Glutamatergic neuron (in vitro differentiated cells): ENCODE data around the gene RNF115. TPM values are rescaled to one million over a fixed set of nuclear protein-coding genes. Genes with fewer than 3 reads are reported as not detected.
"Not testable (repeated sequence)": the region's sequence is repeated elsewhere in the genome, so short reads cannot be mapped to it uniquely, and the experiment has no call there.

Experiments used
- DNase-seq: peaks from one replicate; pipeline ENCODE4 v3.0.0; 2022
- H3K27ac Mint-ChIP-seq: one replicate; pipeline ENCODE4 v1.8.0; 2020; ENCODE audit warnings: mild to moderate bottlenecking, mixed read lengths, inconsistent platforms; ENCODE audit not compliant: unreplicated experiment
- H3K27me3 Mint-ChIP-seq: one replicate; pipeline ENCODE4 v1.8.0; 2020; ENCODE audit warnings: mild to moderate bottlenecking, moderate library complexity, mixed read lengths, inconsistent platforms; ENCODE audit not compliant: unreplicated experiment
- H3K36me3 Mint-ChIP-seq: one replicate; pipeline ENCODE4 v1.8.0; 2020; ENCODE audit warnings: mild to moderate bottlenecking, mixed read lengths, inconsistent platforms; ENCODE audit not compliant: unreplicated experiment
- H3K4me1 Mint-ChIP-seq: one replicate; pipeline ENCODE4 v1.8.0; 2020; ENCODE audit warnings: mild to moderate bottlenecking, low read depth, mixed read lengths, inconsistent platforms; ENCODE audit not compliant: unreplicated experiment
- H3K4me3 Mint-ChIP-seq: one replicate; pipeline ENCODE4 v1.8.0; 2020; ENCODE audit warnings: mild to moderate bottlenecking, mixed read lengths, inconsistent platforms; ENCODE audit not compliant: unreplicated experiment
- H3K9me3 Mint-ChIP-seq: one replicate; pipeline ENCODE4 v1.8.0; 2020; ENCODE audit warnings: mild to moderate bottlenecking, moderate library complexity, mixed read lengths, inconsistent platforms; ENCODE audit not compliant: unreplicated experiment
- total RNA-seq: library from RNA; stranded (reverse); fragmentation: NEBNext Ultra II Directional; extraction: Animal tissue kit (Norgen Biotek cat#: 25700); gene quantifications from one replicate; pipeline ENCODE4 v1.2.1, GENCODE V29; 2021; ENCODE audit not compliant: unreplicated experiment
- TF ChIP-seq, protein P1 (sequence below): fragments of 200-600 bp; sonication (generic); IDR thresholded peaks from one replicate; pipeline ENCODE4 v1.5.0; 2021; ENCODE audit not compliant: partially characterized antibody, unreplicated experiment

The RNF115 gene
- total RNA-seq, 1 donor from 2014 or later: 20.5 TPM

DNA sequence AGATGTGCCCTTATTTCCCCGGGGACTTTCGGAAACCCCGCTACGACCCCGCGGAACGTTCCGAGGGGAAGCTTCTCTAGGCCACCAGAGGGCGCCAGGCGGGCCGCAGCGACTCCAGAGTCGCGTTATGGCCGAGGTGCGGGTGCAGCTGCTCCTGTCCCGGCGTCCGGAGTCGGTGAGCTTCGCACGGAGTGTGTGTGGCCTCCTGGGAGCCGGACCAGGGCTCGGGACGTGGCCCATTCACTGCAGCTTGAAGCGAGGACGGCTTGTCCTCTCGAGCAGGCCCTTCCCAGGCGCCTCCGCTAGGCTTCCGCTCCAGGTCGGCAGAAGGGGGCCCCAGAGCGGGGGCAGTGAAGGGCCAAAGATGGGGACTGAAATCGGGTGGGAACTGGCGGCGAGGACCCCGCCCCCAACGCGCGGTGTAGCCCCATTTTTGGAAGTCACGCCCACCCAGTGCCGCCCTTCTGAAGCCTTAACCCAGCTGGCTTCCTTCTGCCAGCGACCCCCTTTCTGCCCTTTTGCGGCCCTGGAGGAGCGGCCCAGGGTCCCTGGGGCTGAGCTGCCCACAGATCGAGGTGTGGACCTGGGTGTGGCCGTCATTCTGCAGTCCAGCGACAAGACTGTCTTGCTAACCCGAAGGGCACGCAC is 21.7 kb upstream of the RNF115 start, which contains the start of gene NUDT17:
Gene NUDT17, plus strand, starts transcription at position 117 of the 648 bp plus-strand sequence. Its CDS starts 11 bp downstream, at position 128.
- peaks cover 1% of the 10 kb centered on the region for H3K36me3 Mint-ChIP-seq
- TF ChIP-seq, protein P1, sequence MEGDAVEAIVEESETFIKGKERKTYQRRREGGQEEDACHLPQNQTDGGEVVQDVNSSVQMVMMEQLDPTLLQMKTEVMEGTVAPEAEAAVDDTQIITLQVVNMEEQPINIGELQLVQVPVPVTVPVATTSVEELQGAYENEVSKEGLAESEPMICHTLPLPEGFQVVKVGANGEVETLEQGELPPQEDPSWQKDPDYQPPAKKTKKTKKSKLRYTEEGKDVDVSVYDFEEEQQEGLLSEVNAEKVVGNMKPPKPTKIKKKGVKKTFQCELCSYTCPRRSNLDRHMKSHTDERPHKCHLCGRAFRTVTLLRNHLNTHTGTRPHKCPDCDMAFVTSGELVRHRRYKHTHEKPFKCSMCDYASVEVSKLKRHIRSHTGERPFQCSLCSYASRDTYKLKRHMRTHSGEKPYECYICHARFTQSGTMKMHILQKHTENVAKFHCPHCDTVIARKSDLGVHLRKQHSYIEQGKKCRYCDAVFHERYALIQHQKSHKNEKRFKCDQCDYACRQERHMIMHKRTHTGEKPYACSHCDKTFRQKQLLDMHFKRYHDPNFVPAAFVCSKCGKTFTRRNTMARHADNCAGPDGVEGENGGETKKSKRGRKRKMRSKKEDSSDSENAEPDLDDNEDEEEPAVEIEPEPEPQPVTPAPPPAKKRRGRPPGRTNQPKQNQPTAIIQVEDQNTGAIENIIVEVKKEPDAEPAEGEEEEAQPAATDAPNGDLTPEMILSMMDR: peak; percentile 81
- peak; percentile 93 for DNase-seq
- peak within 1 kb of the TSS; percentile 35 for H3K27ac Mint-ChIP-seq
- H3K4me1 Mint-ChIP-seq: no peaks in the 10 kb centered on the region
- no peaks in the 10 kb centered on the region for H3K9me3 Mint-ChIP-seq
- H3K27me3 Mint-ChIP-seq: peaks cover 6% of the 10 kb centered on the region
- no peak within 1 kb of the TSS for H3K4me3 Mint-ChIP-seq

DNA sequence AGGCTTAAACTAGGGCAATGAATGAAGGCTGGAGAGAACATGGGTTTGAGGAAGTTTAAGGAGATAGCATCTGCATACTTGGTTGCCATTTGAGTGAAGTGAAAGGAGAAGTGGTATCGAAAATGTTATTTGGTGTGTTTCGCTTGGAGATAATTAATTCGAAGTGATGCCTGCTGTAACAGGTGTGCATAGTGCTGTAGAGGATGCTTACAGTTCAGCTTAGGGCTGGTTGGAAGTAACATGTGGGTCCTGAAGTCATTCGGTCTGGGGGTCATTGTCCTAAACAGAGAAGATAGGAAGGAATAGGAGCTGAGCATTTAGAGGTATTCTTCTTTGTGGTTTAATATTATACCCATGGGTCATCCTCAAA is 21.2 kb upstream of the RNF115 start:
- Mint-ChIP-seq H3K4me3 (no peak overlapping the region), H3K27ac (no peak overlapping the region), H3K36me3 (no peaks in the 10 kb centered on the region), H3K9me3 (no peaks in the 10 kb centered on the region), H3K27me3 (peaks cover 6% of the 10 kb centered on the region), H3K4me1 (no peaks in the 10 kb centered on the region)
- no peak for DNase-seq
- TF ChIP-seq, protein P1: no peak

DNA sequence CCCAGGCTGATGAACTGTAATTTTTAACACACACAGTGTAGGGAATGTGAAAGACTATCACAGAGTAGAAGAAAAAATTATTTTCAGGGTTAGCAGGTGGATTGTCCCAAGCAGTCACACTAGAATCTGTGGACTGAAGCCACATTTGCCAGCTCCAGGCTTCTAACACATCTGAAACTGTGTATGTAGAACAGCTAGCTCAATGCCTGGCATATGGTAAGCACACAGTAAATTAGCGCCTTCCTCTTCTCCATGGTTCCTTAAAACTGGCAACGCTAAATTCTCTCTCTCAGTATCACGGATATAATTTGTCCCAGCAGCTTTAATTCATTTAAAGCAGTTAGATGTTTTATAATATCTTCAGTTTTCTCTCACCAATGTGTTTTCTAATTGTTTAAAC is 19.1 kb upstream of the RNF115 start:
- no peak for DNase-seq
- no peak overlapping the region for H3K4me3 Mint-ChIP-seq
- H3K9me3 Mint-ChIP-seq: no peaks in the 10 kb centered on the region
- no peak overlapping the region for H3K27ac Mint-ChIP-seq
- no peaks in the 10 kb centered on the region for H3K4me1 Mint-ChIP-seq
- TF ChIP-seq, protein P1: no peak
- peaks cover 6% of the 10 kb centered on the region for H3K27me3 Mint-ChIP-seq
- no peaks in the 10 kb centered on the region for H3K36me3 Mint-ChIP-seq

DNA sequence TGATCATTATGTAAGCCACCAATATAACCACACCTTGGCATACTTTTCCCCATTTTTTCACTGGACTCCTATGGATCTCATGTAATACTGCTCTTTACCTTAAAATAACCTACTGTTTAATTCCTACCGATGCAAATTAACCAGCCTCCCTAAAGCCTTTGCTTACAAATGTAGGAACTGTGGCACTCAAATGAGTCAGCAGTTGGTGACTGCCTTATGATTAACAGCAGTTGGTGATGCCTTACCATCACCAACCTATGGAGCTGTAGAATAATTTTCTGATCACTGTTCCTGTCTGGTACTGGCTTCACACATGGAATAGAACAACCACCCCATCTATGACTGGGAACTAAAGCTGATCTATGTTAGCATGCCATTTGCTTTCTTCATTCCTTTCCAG is 13.8 kb upstream of the RNF115 start:
- Mint-ChIP-seq H3K4me1 (no peaks in the 10 kb centered on the region), H3K36me3 (no peaks in the 10 kb centered on the region), H3K4me3 (no peak overlapping the region), H3K9me3 (no peaks in the 10 kb centered on the region), H3K27ac (no peak overlapping the region), H3K27me3 (peaks cover 1% of the 10 kb centered on the region)
- no peak for DNase-seq
- TF ChIP-seq, protein P1: no peak

DNA sequence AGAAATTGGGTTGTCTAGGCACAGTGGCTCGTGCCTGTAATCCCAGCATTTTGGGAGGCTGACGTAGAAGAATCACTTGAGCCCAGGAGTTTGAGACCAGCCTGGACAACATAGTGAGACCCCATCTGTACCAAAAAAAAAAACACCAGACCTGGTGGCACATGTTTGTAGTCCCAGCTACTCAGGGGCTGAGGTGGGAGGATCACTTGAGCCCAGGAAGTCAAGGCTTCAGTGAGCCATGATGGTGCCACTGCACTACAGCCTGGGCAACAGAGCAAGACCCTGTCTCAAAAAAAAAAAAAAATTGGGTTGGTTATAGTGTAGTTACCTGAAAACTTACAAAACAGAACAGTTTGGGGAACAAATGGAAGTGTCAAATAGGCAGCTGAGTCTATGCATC is 6.9 kb upstream of the RNF115 start:
- not testable (repeated sequence) for H3K9me3 Mint-ChIP-seq, H3K27me3 Mint-ChIP-seq, H3K4me3 Mint-ChIP-seq, H3K27ac Mint-ChIP-seq, H3K4me1 Mint-ChIP-seq, H3K36me3 Mint-ChIP-seq, DNase-seq
